CD4-positive, CD25-positive, alpha-beta regulatory T cell (primary cell): ENCODE data around the gene AIDA. TPM values are rescaled to one million over a fixed set of nuclear protein-coding genes. Genes with fewer than 3 reads are reported as not detected.

Source experiments
- ATAC-seq, 2 donors: fragments of 150-1000 bp; cut with Tn5 transposase; one replicate each; pipeline ENCODE4 v1.10.0; 2021; ENCODE audit warnings: low read depth in 2 of 2, moderate number of reproducible peaks in 2 of 2, moderate library complexity in 1 of 2
- DNase-seq, 3 donors: peaks; one replicate each; pipeline versions ENCODE4 v3.0.0 to v3.0.0-alpha.2; 2012 to 2022; ENCODE audit warnings: mixed read lengths in 1 of 3
- H3K27ac ChIP-seq: one replicate; pipeline ENCODE4 v1.7.0; 2013; ENCODE audit warnings: mild to moderate bottlenecking, low read length; ENCODE audit not compliant: insufficient read depth, poor library complexity, severe bottlenecking
- H3K27me3 ChIP-seq: one replicate; pipeline ENCODE4 v1.7.0; 2013; ENCODE audit warnings: low read length; ENCODE audit not compliant: control insufficient read depth, insufficient read depth
- H3K36me3 ChIP-seq: one replicate; pipeline ENCODE4 v1.7.0; 2013; ENCODE audit warnings: mild to moderate bottlenecking, low read length, moderate library complexity; ENCODE audit not compliant: control insufficient read depth, insufficient read depth
- H3K4me1 ChIP-seq: 2 replicates; pipeline ENCODE4 v1.7.0; 2013; ENCODE audit warnings: mild to moderate bottlenecking, low read length; ENCODE audit not compliant: insufficient read depth, control insufficient read depth, poor library complexity, severe bottlenecking
- H3K4me3 ChIP-seq: one replicate; pipeline ENCODE4 v1.7.0; 2013; ENCODE audit warnings: low read depth, mild to moderate bottlenecking, low read length, moderate library complexity
- H3K9me3 ChIP-seq, 2 experiments: 1 replicate in 1 of 2; 2 replicates in 1 of 2; pipeline ENCODE4 v1.7.0; 2013; ENCODE audit warnings: low read length in 2 of 2, mild to moderate bottlenecking in 1 of 2, moderate library complexity in 1 of 2; ENCODE audit not compliant: control insufficient read depth in 2 of 2
- H3K27ac Mint-ChIP-seq, 3 donors: one replicate each; pipeline ENCODE4 v1.8.0; 2020 to 2022; ENCODE audit warnings: mild to moderate bottlenecking in 3 of 3, mixed read lengths in 3 of 3, moderate library complexity in 2 of 3
- H3K27me3 Mint-ChIP-seq: one replicate; pipeline ENCODE4 v1.8.0; 2022; ENCODE audit warnings: mild to moderate bottlenecking, mixed read lengths
- H3K36me3 Mint-ChIP-seq: one replicate; pipeline ENCODE4 v1.8.0; 2020; ENCODE audit warnings: mixed read lengths
- H3K4me1 Mint-ChIP-seq, 4 donors: one replicate each; pipeline ENCODE4 v1.8.0; 2020 to 2022; ENCODE audit warnings: mixed read lengths in 4 of 4, mild to moderate bottlenecking in 1 of 4
- H3K4me3 Mint-ChIP-seq, 4 donors: one replicate each; pipeline ENCODE4 v1.8.0; 2020 to 2022; ENCODE audit warnings: mild to moderate bottlenecking in 4 of 4, mixed read lengths in 4 of 4, moderate library complexity in 3 of 4
- H3K9me3 Mint-ChIP-seq, 7 donors: one replicate each; pipeline ENCODE4 v1.8.0; 2020 to 2022; ENCODE audit warnings: mixed read lengths in 7 of 7, mild to moderate bottlenecking in 3 of 7, moderate library complexity in 2 of 7
- polyA plus RNA-seq, 4 donors: library from polyadenylated mRNA; unstranded; fragments of 300-500 nt; fragmentation: Illumina TruSeq; gene quantifications; one replicate each; pipeline ENCODE4 v1.2.3, GENCODE V29; 2021
- total RNA-seq: library from RNA; stranded (reverse); gene quantifications from one replicate; pipeline ENCODE4 v1.2.3, GENCODE V29; 2022

AIDA gene
- total and polyA plus RNA-seq, 5 donors from 2014 or later, result 35.2 to 54.1 (median 41.8) TPM

GRCh38 chr1:222656391-222657155 lies 55.7 kb downstream of the AIDA start:
- peaks cover 84% of the 10 kb centered on the region for H3K36me3 ChIP-seq
- DNase-seq, result no peak
- no peaks in the 10 kb centered on the region for H3K9me3 ChIP-seq
- Mint-ChIP-seq H3K4me3 (peak overlapping the region in 1 of 4 donors; percentile 2), H3K4me1 (peaks cover 34 to 57% (median 46%) of the 10 kb centered on the region in 4 donors), H3K9me3 (no peaks in the 10 kb centered on the region), H3K27ac (peak overlapping the region; percentile 45 to 94 (median 90)), H3K36me3 (peaks cover 70% of the 10 kb centered on the region), H3K27me3 (peaks cover 4% of the 10 kb centered on the region)
- peaks cover 18% of the 10 kb centered on the region for H3K4me1 ChIP-seq
- no peak for ATAC-seq
- peak overlapping the region; percentile 70 for H3K27ac ChIP-seq
- no peak overlapping the region for H3K4me3 ChIP-seq
- H3K27me3 ChIP-seq, result no peaks in the 10 kb centered on the region

- no peaks in the 10 kb centered on the region for H3K9me3 ChIP-seq
- peaks cover 18% of the 10 kb centered on the region for H3K4me1 ChIP-seq
- Mint-ChIP-seq H3K4me1 (peaks cover 34 to 57% (median 45%) of the 10 kb centered on the region in 4 donors), H3K27me3 (peaks cover 4% of the 10 kb centered on the region), H3K4me3 (peak overlapping the region; percentile 27 to 77 (median 52)), H3K27ac (peak overlapping the region; percentile 90 to 95 (median 93)), H3K9me3 (no peaks in the 10 kb centered on the region), H3K36me3 (peaks cover 72% of the 10 kb centered on the region)
- H3K36me3 ChIP-seq, result peaks cover 84% of the 10 kb centered on the region
- ATAC-seq (peak; percentile 100), DNase-seq (peak; percentile 75 to 91 (median 84))
- H3K27ac ChIP-seq, result peak overlapping the region; percentile 91
- H3K27me3 ChIP-seq, result no peaks in the 10 kb centered on the region
- peak overlapping the region; percentile 56 for H3K4me3 ChIP-seq
These were observed 57.4 kb downstream of the AIDA start for GRCh38 chr1:222654849-222655248.

GRCh38 chr1:222653178-222653827 lies 59.0 kb downstream of the AIDA start:
- H3K27ac ChIP-seq, result peak overlapping the region; percentile 91
- Mint-ChIP-seq H3K27ac (peak overlapping the region; percentile 90 to 96 (median 93)), H3K36me3 (peaks cover 74% of the 10 kb centered on the region), H3K9me3 (no peaks in the 10 kb centered on the region), H3K4me3 (peak overlapping the region in 1 of 4 donors; percentile 57), H3K4me1 (peaks cover 39 to 57% (median 43%) of the 10 kb centered on the region in 4 donors), H3K27me3 (peaks cover 4% of the 10 kb centered on the region)
- H3K9me3 ChIP-seq, result no peaks in the 10 kb centered on the region
- ATAC-seq (no peak), DNase-seq (peak in 1 of 3 donors; percentile 53)
- peaks cover 82% of the 10 kb centered on the region for H3K36me3 ChIP-seq
- no peak overlapping the region for H3K4me3 ChIP-seq
- H3K27me3 ChIP-seq, result no peaks in the 10 kb centered on the region
- H3K4me1 ChIP-seq, result peaks cover 18% of the 10 kb centered on the region

GRCh38 chr1:222652676-222653075 lies 59.6 kb downstream of the AIDA start:
- H3K4me1 Mint-ChIP-seq, result peaks cover 39 to 57% (median 46%) of the 10 kb centered on the region in 4 donors
- no peaks in the 10 kb centered on the region for H3K9me3 Mint-ChIP-seq
- peaks cover 78% of the 10 kb centered on the region for H3K36me3 ChIP-seq

GRCh38 chr1:222644636-222644980 lies 67.7 kb downstream of the AIDA start:
- peaks cover 13% of the 10 kb centered on the region for H3K36me3 Mint-ChIP-seq
- Histone ChIP-seq H3K4me1 (peaks cover 26% of the 10 kb centered on the region), H3K27me3 (no peaks in the 10 kb centered on the region), H3K27ac (peak overlapping the region; percentile 96), H3K4me3 (peak overlapping the region; percentile 97), H3K36me3 (peaks cover 17% of the 10 kb centered on the region), H3K9me3 (no peaks in the 10 kb centered on the region)
- DNase-seq (no peak), ATAC-seq (peak; percentile 21 to 23)
- no peaks in the 10 kb centered on the region for H3K27me3 Mint-ChIP-seq
- peaks cover 20 to 45% (median 32%) of the 10 kb centered on the region in 4 donors for H3K4me1 Mint-ChIP-seq
- H3K9me3 Mint-ChIP-seq, result peaks cover 0 to 1% (median 0%) of the 10 kb centered on the region in 7 donors
- H3K4me3 Mint-ChIP-seq, result peak overlapping the region; percentile 88 to 99 (median 96)
- peak overlapping the region; percentile 98 to 100 (median 99) for H3K27ac Mint-ChIP-seq

More at GRCh38 chr1:222652676-222653075, 59.6 kb downstream of the AIDA start:
- Histone ChIP-seq H3K9me3 (no peaks in the 10 kb centered on the region), H3K4me3 (no peak overlapping the region), H3K27me3 (no peaks in the 10 kb centered on the region), H3K4me1 (peaks cover 18% of the 10 kb centered on the region), H3K27ac (peak overlapping the region; percentile 91)
- Mint-ChIP-seq H3K27ac (peak overlapping the region; percentile 11 to 93 (median 90)), H3K36me3 (peaks cover 72% of the 10 kb centered on the region), H3K27me3 (peaks cover 4% of the 10 kb centered on the region), H3K4me3 (no peak overlapping the region)
- ATAC-seq (no peak), DNase-seq (no peak)

- peaks cover 26% of the 10 kb centered on the region for H3K4me1 ChIP-seq
- ATAC-seq (peak; percentile 95 to 96), DNase-seq (peak; percentile 96 to 99 (median 98))
- Mint-ChIP-seq H3K36me3 (peaks cover 13% of the 10 kb centered on the region), H3K9me3 (peaks cover 0 to 1% (median 0%) of the 10 kb centered on the region in 7 donors), H3K4me1 (peaks cover 20 to 45% (median 32%) of the 10 kb centered on the region in 4 donors), H3K4me3 (peak overlapping the region; percentile 88 to 99 (median 96)), H3K27me3 (no peaks in the 10 kb centered on the region), H3K27ac (peak overlapping the region; percentile 98 to 100 (median 99))
- H3K27ac ChIP-seq, result peak overlapping the region; percentile 96
- peak overlapping the region; percentile 97 for H3K4me3 ChIP-seq
- no peaks in the 10 kb centered on the region for H3K9me3 ChIP-seq
- peaks cover 12% of the 10 kb centered on the region for H3K36me3 ChIP-seq
- no peaks in the 10 kb centered on the region for H3K27me3 ChIP-seq
These were observed 68.2 kb downstream of the AIDA start for GRCh38 chr1:222643938-222644635.

GRCh38 chr1:222643606-222643937 lies 68.7 kb downstream of the AIDA start:
- Mint-ChIP-seq H3K36me3 (peaks cover 9% of the 10 kb centered on the region), H3K4me3 (peak overlapping the region; percentile 88 to 99 (median 96)), H3K4me1 (peaks cover 15 to 42% (median 31%) of the 10 kb centered on the region in 4 donors), H3K27ac (peak overlapping the region; percentile 98 to 100 (median 99)), H3K9me3 (peaks cover 0 to 1% (median 0%) of the 10 kb centered on the region in 7 donors), H3K27me3 (no peaks in the 10 kb centered on the region)
- peak overlapping the region; percentile 96 for H3K27ac ChIP-seq
- no peak for ATAC-seq
- H3K9me3 ChIP-seq, result no peaks in the 10 kb centered on the region
- H3K36me3 ChIP-seq, result peaks cover 11% of the 10 kb centered on the region
- peak overlapping the region; percentile 97 for H3K4me3 ChIP-seq
- DNase-seq, result no peak
- H3K4me1 ChIP-seq, result peaks cover 26% of the 10 kb centered on the region
- H3K27me3 ChIP-seq, result no peaks in the 10 kb centered on the region
